Renal cortex interstitium (tissue), 11 donors: ENCODE measurements around the gene EPHA3. TPM values are rescaled to one million over a fixed set of nuclear protein-coding genes. Genes with fewer than 3 reads are reported as not detected.

Source experiments
- DNase-seq, 11 donors: peaks; one replicate each; pipeline ENCODE4 v3.0.0-alpha.2; 2013; ENCODE audit warnings: low read depth in 9 of 11, low spot score in 4 of 11; ENCODE audit errors: extremely low read depth in 1 of 11
- polyA plus RNA-seq, 3 donors: library from polyadenylated mRNA; unstranded; fragments of 120-200 nt; gene quantifications; one replicate each; pipeline ENCODE4 v1.2.1, GENCODE V29; 2013; ENCODE audit not compliant: insufficient read length in 3 of 3

Gene EPHA3
- polyA plus RNA-seq, 3 donors = 3.2 to 5.1 (median 4.8) TPM

DNA sequence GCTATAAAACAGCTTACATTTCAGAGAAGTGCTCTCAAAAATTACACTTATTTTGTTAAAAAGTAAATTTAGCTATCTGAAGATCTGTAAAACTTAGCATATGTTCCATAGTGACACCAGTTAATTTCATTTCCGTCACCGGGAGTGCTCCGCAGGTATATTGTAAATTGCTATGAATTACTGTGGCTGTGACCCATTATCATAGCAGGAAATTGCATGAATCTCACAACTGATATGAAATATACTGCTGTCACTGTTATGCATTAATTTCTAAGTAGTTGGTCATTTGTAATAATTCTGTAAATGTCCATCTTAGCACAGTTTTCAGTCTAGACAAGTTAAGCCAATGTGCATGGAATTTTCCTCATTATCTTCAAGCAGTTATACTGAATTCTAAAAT lies 91.2 kb downstream of the EPHA3 start:
- DNase-seq = no peak

DNA sequence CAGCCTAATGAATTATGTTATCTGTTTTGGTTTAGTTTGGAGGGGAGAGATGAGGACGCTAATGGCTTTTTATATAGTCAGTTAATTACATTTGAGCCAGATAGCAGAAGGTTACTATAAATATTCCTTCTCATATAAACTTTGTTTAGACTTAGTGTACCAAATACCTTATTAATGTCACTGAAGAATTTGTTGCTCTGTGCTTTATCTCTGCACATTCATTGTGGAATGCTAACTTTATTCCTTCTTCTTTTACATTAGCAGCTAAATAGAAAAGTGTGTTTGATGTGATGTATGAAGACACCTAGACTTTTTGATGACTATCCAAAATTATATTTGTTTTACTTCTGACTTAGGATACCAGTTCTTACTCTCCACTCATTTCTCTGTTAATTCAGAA lies 105.2 kb downstream of the EPHA3 start:
- DNase-seq = no peak

DNA sequence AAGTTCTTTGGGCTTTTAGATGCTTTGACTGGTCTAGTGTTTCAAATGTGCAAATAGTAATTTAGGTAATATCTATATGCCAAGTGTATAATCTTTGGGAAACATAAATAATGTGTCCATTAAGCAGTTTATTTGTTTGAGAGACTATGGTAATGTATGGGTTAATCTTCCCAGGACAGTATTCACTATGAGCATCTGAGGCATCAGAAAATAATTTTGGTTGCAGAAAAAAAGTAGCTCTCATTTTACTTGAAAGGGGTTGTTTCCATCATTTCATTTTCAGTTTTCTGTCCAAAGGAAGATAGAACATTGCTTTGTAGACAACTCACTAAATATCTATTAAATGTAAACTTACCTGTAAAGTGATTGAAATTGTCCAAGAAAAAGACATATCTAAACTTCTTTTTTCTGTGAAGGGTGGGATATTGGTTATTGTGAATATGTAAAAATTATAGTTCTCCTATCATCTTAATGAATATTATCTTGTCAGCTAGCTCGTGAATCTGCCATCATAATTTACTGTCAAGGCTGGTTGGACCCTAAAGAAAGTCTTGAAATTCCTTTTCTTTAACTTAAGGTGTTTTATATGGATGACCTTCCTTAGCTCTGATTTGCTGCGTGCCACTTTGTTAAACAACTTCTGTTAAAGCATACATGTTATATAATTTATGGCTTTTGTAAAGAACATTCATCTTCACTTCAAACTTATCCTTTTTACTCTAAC lies 108.8 kb downstream of the EPHA3 start:
- no peak for DNase-seq

DNA sequence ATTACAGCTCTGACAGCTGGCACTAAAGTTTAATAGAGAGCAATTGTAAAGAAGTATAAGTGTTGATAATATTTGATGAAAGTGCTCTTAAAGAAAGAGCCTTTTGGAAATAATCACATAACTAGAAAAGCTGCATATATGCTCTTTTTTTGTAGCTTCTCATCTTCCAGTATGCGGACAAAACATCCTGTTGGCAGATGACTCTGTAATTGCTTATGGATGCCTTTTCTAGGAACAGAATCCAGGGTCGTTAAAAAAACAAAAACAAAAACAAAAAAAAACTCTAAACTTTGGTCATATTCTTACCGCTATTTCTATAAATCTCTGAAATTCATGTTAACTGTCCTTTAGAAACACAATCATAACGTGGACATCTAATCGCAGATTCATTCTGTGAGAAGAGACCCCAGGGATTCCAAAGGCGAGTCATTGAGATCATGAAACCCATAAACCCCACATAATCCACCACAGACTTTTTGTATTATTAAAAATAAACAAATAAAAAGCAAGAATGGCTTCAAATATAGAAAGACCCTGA lies 109.8 kb downstream of the EPHA3 start:
- DNase-seq = peak in 1 of 11 donors; percentile 12

DNA sequence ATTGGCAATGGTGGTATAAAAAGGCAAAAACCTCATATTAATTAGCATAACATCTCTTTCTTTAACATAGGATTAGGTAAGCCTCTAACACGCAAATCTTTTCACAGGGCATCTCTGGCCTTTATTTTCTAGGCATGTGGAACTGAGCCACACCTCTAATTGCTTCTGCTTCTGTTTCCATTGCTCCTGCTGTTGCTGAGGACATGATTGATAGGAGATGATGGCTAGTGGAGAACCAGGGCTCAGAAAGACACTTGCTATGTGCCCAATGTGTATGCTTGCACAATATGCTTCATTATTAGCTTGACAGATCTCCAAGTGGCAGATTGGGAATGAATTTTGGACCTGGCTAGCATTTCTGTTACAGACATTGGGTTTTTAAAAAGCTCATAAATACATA lies 114.5 kb downstream of the EPHA3 start:
- DNase-seq = no peak

DNA sequence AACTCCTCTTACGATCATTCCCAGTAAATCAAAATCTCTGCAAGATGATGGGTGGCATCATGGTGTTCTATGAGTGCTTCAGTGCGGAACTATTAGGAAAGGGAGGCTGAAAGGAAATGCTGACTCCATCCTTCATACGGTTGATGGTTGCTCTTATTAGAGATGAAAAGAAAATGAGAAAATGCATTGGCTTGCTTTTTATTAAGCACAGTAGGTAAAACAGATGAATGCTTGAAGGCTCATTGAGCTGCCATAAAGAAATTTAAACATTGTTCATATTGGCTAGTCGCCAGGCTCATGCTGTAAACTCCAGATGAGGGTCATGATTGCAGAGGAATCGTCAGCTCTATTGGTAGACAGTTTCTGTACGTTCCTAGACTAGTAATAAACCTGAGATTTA lies 115.8 kb downstream of the EPHA3 start:
- no peak for DNase-seq

DNA sequence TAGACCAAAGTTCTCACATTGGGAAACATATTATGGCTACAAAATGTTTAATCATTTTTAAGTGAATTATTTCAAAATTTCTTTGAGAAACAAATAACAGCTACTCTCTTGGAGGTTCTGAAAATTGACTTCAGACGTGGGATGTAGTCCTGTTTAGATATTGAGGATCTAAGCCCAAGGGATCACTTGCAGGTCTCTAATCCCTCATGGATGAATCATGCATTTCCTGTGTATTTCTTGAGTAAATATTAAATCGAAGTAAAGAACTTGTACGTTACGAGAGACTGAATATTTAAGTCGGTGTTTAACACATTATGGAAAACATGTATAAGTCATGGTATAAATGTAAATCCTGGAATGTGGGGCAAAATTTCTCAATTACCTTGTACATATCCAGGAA lies 119.8 kb downstream of the EPHA3 start:
- no peak for DNase-seq

DNA sequence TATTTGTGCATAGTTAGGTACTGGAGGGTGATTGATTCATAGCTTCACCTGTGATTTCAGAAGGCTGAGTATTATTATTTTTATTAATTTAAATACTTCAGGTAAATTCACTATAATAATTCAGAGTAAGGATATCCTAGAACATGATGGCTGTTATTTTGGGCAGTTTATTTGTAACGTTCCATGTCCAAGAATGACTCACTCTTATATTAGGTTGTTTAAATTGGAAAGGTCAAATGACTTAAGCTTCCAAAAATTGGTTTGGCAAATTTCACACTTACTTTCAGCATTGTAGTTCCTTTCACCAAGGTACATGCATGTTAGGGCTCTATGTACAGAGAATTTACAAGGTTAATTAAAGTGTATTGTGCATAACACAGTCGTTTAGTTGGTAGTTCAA lies 120.2 kb downstream of the EPHA3 start:
- DNase-seq = no peak

DNA sequence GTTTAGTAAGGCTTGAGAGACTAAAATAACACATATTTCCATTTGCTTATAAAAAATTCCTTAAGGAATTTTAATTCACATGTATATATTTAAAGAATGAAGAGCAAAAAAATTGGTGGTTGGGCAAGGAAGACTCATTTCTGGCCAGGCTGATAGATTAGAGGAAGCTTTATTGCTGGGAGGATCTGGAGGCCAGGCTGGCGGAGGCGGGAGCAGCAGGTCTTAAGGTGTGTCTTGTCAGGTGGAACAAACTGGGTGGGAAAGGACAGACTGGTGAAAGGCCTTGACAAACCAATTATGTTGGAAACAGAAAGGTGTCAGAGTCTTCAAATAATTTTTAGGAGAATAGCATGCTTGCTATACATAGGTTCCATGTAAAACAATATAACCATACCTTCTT lies 124.7 kb downstream of the EPHA3 start:
- no peak for DNase-seq

DNA sequence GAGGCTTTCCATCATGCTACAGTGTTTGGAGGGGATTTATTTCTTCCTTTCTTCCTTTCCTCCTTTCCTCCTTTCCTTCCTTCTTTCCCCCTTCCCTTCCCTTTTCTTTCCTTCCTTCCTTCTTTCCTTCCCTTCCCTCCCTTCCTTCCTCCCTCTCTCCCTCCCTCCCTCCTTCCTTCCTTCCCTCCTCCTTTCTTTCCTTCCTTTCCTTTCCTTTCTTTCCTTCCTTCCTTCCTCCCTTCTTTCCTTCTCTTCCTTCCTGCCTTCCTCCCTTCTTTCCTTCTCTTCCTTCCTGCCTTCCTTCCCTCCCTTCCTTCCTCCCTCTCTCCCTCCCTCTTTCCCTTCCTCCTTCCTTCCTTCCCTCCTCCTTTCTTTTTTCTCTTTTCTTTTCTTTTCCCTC lies 127.2 kb downstream of the EPHA3 start:
- no peak for DNase-seq

DNA sequence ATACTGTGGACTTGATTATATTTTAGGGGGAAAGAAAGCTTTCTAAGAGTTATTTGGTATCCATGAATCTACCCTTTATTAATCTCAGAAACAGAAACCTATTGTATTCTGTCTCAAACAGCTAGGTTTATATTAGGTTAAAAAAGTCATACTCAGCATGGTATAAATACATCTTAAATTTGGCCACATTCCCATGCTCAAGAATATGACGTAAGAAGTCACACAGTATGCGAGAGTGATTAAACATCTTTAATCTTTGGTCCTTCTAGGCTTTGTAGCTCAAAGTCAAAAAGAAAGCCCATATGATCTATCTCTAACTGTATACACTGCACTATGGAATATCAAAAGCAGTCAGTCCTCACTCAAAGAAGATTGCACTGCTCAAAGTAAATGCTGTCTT lies 131.4 kb downstream of the EPHA3 start:
- no peak for DNase-seq

DNA sequence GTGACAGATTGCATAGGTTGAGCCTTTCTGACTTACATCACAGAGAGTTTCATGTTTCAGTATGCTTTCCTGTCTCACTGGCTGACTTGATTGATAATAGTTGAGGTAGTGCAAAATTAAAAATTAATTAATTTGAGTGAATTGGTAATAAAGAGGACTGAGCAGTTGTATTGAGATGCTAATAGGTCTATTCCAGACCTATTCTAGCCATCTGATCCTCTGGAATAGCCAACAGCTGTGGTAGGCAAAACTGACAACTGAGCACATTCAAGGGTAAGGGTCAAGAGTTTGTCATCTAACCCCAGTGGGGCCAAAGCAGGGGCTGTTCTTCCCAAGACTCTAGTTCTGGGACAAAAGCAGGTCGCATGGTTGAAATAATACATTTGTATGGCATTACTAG lies 132.4 kb downstream of the EPHA3 start:
- DNase-seq = peak in 1 of 11 donors; percentile 11

DNA sequence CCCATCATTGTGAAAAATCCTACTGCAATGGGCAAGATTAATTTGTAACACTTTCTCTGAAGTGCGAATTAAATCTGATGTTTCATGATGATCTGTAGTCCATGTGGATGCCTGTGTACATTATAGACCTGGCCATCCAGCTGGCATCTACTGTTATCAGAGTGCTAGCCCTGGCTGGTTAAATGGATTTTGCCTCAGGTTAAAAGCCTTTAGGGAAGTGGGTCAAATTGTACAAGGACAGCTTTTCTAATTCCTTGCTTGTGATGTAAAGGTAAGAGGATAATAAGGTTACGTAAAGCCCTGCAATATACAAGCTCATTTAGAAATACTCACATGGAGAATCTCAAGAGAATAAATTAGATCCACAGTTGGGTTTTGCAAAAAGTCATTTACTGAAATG lies 138.2 kb downstream of the EPHA3 start:
- no peak for DNase-seq

DNA sequence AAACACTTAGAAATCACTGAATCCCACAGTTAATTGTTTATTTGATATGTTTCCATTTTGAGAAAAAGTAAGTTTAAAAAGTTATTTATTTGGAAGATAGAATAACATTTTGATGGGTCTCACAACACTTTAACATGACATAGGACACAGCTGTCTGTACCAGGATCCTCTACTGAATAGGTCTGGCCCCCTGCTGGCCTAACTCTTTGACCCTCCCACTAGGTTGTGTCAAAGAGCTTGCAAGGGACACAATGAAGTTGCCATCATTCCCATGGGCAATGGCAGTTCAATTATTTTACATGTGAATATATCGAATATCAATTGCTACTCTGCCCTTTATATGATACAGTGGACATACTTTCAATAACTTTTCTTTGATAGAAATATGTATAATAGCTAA lies 138.9 kb downstream of the EPHA3 start:
- no peak for DNase-seq

DNA sequence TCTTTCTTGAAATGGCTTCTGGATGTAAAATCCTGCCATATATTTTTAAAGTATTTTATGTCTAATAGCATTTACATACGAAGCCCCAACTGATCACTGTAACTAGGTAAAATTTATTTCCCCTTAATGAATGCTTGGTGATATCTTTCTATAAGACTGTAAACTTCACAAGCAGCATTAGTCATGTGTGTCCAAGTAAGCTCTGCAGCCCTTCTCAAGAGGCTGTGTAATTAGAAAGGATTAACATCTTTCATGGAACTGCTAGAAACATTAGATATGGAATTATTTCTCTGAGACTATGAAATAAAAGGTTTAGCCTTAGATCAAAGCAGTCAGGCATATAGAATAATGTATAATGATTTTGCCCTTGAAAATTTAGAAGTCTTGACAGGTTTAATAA lies 143.3 kb downstream of the EPHA3 start:
- no peak for DNase-seq

DNA sequence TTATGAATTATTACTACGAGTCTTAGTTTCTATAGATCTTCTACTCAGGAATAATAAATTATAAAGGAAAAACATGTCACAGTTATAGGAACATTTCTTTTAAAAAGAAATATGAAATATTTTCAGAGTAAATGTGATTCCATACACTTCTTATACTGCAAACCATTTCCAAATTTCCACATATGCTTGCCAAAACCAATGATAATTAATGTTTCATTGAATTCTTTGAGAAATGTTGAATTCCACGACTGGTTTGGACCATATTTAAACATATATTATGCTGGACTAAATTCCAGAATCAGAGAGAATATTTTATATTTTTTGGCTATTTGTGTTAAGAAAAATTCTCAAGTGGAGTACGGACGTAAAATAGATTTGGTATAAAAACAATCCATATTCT lies 144.6 kb downstream of the EPHA3 start:
- DNase-seq = no peak

DNA sequence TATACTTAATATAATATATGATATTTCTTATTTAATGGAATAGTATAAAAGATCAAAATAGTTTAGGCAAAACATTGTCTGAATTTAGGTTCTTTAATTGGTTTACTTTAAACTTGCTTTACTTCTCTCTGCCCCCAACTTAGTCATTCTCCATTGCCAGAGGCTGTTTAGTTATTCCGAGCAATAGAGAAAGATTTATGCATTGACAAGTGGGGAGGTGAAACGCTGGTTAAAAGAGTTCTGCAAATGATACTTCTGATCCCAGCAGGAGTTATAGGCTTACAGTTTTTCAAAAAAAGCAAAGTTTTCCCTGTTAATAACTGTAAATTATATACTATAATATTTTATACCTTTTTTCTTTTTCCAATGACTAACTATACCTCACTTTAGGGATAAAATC lies 145.4 kb downstream of the EPHA3 start:
- peak in 3 of 11 donors; percentile 4 to 8 (median 4) for DNase-seq

DNA sequence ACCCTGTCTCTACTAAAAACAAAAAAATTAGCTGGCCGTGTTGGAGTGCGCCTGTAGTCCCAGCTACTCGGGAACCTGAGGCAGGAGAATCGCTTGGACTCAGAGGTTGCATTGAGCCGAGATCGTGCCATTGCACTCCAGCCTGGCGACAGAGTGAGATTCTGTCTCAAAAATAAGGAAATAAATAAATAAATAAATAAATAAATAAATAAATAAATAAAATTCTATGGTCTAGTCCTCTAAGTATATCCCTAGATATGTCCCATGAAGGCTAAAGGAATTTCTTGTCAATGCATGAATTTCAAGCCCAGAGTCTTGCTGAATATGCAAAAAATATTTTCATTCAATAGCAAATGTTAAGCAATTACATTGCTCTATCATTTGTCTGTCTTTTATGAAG lies 149.0 kb downstream of the EPHA3 start:
- no peak for DNase-seq

DNA sequence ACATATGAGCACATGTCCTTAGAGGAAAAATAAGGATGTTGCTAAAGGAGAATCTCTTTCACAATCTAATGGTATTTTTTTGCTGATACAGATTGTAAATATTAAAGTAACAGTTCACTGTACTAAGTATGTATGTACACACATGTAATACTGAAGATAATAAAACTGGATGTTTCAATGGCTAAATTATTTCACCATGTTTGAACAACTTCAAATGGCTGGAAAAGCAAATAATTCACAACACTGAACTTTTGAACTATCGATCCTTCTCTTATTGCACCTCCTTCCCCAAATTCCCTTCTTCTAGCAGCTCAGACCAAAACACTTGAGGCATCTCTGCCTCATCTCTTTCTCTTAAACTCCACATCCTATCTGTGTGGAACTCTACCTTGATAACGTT lies 149.5 kb downstream of the EPHA3 start:
- no peak for DNase-seq

DNA sequence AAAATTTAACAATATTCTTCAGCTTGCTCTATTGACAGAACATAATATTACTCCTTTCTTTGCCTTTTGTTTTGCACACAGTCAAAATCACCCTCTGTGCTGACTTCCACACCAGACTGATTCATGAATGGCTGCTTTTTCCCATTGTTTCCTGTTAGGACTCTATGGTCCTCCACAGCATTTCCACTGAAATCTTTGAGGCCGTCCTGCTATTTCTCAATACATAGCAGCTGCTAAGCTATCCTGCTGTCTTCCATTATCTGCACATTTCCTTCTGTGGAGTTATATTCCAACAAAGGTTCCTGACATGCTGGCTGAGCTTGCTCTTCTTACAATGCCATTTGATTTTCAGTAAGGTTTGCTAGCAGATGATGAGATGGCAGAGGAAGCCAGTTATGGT lies 153.3 kb downstream of the EPHA3 start:
- DNase-seq = no peak

DNA sequence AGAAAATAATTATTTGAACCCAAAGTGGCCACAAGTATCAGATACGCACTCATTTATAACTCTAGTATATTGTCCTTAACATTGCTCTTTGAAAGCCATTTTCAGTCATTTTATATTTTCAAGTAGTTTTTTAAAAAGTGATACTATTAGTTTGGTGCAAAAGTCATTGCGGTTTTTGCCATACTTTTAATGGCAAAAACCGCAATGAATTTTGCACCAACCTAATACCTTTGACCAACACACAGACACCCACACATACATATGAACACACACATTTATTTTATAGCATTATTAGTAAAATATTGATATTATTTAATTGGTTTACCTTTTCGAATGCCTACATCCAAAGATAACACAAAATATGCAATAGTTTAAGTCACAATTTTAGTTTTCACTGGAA lies 154.3 kb downstream of the EPHA3 start:
- DNase-seq = no peak
